SU-DHL-6 (cell line): ENCODE results near the gene SIPA1.

Experiments used
- EZH2phosphoT487 ChIP-seq: fragments of 200-600 bp; sonication (generic), shearing (Covaris generic); conservative IDR thresholded peaks from 2 replicates; pipeline ENCODE4 v1.6.1; 2018; ENCODE audit warnings: mild to moderate bottlenecking, antibody characterized with exemption, low read length, moderate library complexity, mixed read lengths
- TF ChIP-seq, protein P1 (sequence below): fragments of 200-600 bp; sonication (generic); IDR thresholded peaks from one replicate; pipeline ENCODE4 v1.5.1; 2017; ENCODE audit warnings: antibody characterized with exemption, mild to moderate bottlenecking, low read length, moderate library complexity; ENCODE audit not compliant: insufficient read depth, poor library complexity, severe bottlenecking

DNA sequence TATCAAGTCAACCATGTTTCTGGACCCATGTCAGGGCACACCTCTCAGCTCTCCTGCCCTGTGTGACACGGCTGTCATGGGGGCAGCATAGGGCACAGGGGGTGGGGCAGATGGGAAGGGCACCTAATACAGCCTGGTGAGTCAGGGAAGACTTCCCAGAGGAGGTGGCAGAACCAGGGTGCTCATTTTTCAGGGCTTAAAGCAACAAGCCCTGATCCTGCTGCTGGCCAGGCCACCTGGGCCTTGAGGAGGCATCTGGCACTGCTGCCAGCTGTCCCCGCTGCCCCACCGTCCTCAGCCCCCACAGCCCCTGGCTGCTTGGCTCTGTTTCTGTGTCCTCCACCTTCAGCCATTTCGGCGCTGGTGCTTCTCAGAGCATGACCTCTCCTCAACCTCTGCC is 28.2 kb upstream of the SIPA1 start:
- TF ChIP-seq, protein P1, sequence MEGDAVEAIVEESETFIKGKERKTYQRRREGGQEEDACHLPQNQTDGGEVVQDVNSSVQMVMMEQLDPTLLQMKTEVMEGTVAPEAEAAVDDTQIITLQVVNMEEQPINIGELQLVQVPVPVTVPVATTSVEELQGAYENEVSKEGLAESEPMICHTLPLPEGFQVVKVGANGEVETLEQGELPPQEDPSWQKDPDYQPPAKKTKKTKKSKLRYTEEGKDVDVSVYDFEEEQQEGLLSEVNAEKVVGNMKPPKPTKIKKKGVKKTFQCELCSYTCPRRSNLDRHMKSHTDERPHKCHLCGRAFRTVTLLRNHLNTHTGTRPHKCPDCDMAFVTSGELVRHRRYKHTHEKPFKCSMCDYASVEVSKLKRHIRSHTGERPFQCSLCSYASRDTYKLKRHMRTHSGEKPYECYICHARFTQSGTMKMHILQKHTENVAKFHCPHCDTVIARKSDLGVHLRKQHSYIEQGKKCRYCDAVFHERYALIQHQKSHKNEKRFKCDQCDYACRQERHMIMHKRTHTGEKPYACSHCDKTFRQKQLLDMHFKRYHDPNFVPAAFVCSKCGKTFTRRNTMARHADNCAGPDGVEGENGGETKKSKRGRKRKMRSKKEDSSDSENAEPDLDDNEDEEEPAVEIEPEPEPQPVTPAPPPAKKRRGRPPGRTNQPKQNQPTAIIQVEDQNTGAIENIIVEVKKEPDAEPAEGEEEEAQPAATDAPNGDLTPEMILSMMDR: no peak
- no peak for TF ChIP-seq EZH2phosphoT487
